ENCODE results near the gene C1QTNF12.
"Not testable (repeated sequence)": the region's sequence is repeated elsewhere in the genome, so short reads cannot be mapped to it uniquely, and the experiment has no call there.

The C1QTNF12 gene

DNA sequence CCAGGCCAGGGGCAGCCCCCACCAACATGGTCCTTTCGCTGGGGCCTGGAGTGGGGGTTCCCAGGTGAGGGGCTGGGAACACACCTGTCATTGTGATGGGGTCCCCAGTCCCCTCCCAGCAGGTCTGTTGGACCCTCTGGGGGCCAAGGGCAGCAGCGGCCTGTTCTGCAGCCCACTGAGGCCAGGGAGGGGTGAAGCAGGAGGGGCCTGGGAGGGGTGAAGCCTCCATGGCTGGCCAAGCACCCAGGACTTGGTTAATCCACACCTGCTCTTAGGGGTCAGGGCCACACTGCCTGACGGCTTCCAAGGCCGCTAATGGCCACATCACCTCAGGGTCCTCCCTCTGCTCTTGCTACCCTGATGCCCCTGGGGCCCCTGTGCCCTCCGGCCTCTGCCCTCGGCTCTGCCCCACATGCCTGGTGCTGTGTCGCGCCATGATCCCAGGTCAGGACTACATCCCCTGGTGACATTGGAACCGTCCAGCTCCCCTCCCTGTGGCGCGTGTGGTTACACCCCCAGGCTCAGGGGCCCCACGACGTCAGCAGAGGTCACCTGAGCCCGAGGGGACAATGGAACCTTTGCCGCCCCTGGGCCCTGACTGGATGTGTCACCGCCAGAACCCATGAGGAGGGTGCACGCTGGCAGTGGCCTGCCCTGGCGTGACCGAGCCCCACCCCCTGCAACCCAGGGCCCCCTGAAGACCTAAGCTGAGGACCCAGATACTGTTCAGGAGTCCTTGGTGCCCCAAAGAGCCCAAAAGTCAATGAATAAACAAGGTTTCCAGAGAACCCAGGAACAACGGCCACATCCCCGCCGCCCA, 47.2 kb downstream of the C1QTNF12 start:
- no peak for DNase-seq (ENCODE audit: low read depth)

DNA sequence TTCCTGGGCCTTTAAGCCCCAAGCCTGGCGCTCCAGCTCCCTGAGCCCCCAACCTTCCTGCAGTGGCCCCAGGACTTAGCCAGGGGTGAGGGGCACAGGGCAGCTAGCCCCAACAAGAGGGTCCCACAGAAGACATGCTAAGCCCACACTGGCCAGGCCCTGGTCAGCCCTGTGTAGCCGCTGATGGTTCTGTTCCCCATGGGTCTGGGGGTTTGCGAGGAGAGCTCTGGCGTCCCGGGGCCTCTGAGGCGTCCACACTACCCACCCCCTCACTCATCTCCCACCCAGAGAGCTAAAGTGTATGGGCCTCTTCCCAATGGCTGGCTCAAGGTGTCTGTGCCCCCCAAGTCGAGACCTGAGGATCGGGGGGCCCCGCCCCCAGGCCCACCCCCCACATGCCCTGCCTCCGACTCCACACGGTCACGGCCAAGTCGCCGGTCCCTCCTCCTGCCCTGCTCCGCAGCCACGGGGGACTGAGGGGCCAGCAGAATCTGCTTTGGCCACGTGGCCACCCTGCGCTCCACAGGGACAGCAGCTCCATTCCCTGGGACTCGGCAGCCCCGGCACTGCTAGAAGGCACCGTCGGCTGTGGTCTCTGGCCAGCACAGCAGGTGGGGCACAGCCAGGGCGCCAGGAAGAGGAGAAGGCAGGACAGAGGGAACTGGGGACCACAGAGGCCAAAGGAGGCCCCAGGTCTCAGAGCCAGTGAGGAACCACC, 47.9 kb downstream of the C1QTNF12 start:
- DNase-seq (ENCODE audit: low read depth): no peak

DNA sequence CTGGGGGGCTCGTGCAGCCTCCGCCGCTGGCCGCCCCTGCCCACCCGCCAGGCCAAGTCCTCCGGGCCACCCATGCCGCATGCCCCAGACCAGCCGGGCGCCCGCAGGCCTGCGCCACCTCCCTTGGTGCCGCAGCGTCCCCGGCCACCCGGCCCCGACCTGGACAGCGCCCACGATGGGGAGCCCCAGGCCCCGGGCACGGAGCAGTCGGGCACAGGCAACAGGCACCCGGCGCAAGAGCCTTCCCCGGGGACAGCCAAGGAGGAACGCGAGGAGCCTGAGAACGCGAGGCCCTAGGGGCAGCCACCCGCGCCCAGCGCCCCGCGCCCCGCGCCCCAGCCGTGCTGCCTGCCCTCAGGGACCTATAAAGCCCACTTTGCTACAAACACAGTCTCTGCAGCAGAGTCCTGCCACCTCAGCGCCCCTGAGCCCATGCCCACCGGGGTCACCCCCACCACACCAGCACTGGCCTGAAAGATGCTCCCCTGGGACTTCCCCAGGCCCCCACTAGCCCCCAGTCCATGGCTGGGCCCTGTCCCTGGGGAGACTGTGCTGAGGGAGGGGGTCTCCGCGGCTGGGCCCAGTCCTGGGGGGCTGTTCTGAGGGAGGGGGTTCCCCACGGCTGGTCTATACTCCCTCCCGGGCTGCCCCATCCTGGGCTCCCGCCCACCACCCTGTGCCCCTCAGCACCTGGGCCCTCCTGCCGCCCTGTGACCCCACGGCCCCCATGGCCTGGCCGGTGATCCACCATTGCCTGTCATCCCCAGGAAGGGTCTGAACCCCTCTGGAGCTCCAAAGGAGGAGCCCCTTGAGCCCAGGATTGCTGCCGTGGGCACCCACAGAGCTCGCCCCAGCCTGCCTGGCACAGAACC, 48.7 kb downstream of the C1QTNF12 start:
- no peak for DNase-seq (ENCODE audit: low read depth)

DNA sequence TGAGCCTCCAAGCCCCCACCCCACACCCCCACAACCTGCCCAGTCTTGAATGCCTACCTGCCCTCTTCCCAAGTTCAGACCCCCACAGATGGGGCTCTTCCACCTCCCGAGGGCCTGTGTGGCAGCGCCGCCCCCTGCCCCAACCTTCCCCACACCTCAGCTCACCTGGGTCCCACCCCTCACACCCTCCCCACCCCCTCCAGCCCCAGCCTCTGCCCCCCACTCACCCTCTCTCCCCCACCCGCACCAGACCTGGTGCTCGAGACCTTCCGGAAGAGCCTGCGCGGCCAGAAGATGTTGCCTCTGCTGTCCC, 49.4 kb downstream of the C1QTNF12 start:
- no peak for DNase-seq (ENCODE audit: low read depth)

DNA sequence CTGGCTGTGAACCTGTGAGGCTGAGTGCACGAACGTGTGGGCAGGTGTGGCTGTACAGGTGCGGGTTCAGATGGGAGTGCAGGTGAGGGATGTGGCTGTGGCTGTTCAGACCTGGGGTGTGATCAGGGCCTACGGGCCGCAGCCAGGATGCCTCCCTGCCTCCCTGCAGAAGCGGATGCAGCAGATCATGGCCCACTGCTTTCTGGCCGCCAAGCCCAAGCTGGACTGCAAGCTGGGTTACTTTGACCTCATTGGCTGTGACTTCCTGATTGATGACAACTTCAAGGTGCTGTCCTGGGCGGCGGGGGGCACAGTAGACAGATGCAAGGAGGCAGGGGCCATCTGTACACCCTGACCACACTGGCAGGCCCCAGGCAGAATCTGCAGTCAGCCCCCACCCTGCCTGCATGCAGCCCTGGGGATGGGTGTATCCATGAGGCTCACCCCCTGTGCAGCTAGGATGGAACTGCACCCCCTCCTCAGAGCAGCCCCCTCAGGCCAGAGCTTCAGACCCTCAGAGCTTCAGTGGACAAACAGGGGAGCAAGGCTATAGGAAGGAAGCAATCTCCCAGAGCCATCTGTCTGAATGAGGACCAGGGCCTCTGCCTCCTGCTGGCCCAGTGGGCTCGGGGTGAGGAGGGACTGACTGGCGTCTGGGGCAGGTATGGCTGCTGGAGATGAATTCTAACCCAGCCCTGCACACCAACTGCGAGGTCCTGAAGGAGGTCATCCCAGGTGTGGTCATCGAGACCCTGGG, 49.9 kb downstream of the C1QTNF12 start:
- DNase-seq (ENCODE audit: low read depth): no peak

DNA sequence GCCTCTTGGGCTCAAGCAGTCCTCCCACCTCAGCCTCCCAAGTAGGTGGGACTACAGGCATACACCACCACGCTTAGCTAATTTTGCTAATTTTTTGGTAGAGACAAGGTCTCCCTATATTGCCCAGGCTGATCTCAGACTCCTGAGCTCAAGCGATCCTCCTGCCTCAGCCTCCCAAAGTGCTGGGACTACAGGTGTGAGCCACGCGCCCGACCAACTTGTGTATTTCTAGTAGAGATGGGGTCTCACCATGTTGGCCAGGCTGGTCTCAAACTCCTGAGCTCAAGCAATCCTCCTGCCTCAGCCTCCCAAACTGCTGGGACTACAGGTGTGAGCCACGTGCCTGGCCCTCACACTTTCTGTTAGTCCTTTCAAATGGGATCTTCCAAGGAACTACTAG, 50.8 kb downstream of the C1QTNF12 start:
- not testable (repeated sequence) for DNase-seq (ENCODE audit: low read depth)

DNA sequence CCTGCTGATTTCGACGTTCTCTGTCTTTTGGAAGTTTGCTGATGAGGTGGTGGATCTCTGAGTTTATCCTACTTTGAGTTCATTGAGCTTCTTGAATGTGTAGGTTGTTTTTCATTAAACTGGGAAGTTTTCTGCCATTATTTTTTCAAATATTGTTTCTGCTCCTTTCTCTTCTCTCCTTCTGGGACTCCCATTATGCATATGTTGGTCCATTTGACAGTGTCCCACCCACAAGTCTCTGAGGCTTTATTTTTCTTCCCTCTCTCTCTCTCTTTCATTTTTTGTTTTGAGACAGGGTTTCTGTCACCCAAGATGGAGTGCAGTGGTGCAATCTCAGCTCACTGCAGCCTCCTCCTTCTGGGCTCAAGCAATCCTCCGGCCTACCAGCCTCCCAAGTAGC, 51.8 kb downstream of the C1QTNF12 start:
- no peak for DNase-seq (ENCODE audit: low read depth)

Data from activated T-cell treated with anti-CD3 and anti-CD28 coated beads for 48 hours (primary cell).